ENCODE results near the gene HIC1.
A peak's percentile ranks its signal among the peaks of the same experiment; 100 is the strongest.

The HIC1 gene

GRCh38 chr17:2024572-2025219, 30.2 kb upstream of the HIC1 start:
- Histone ChIP-seq H3K4me1 (peaks cover 78% of the 10 kb centered on the region), H3K27me3 (peaks cover 25% of the 10 kb centered on the region; the same call in 1 of the 2 replicates), H3K9me3 (no peaks in the 10 kb centered on the region), H3K4me2 (peak overlapping the region; percentile 100), H3K4me3 (peak overlapping the region; percentile 79), H4K20me1 (peaks cover 17% of the 10 kb centered on the region), H3K27ac (peak overlapping the region; percentile 81), H3K36me3 (no peaks in the 10 kb centered on the region), H3K9ac (peak overlapping the region; percentile 86)
- TF ChIP-seq Cebpa-rat (IDR thresholded peaks at IDR 0.05) = no peak

- Histone ChIP-seq H3K36me3 (no peaks in the 10 kb centered on the region), H3K4me1 (peaks cover 74% of the 10 kb centered on the region), H3K4me3 (peak within 1 kb of the TSS; percentile 79), H4K20me1 (peaks cover 11% of the 10 kb centered on the region), H3K27me3 (peaks cover 25% of the 10 kb centered on the region; the same call in 1 of the 2 replicates), H3K9me3 (no peaks in the 10 kb centered on the region), H3K9ac (peak within 1 kb of the TSS; percentile 86), H3K27ac (peak within 1 kb of the TSS; percentile 81), H3K4me2 (peak within 1 kb of the TSS; percentile 100)
- no peak for TF ChIP-seq Cebpa-rat (IDR thresholded peaks at IDR 0.05)
These were observed 29.7 kb upstream of the HIC1 start, which contains the start of gene RTN4RL1 for GRCh38 chr17:2025220-2025621. RTN4RL1 (minus strand) TSS chr17:2025334; CDS start chr17:2024865, 469 bp downstream.

GRCh38 chr17:2025622-2026309, 29.1 kb upstream of the HIC1 start:
- Histone ChIP-seq H4K20me1 (peaks cover 7% of the 10 kb centered on the region), H3K4me2 (peak overlapping the region; percentile 100), H3K36me3 (no peaks in the 10 kb centered on the region), H3K27me3 (peaks cover 25% of the 10 kb centered on the region; the same call in 1 of the 2 replicates), H3K4me3 (peak overlapping the region; percentile 79), H3K27ac (peak overlapping the region; percentile 53; the same call in 1 of the 2 replicates), H3K9me3 (no peaks in the 10 kb centered on the region), H3K9ac (peak overlapping the region; percentile 73), H3K4me1 (peaks cover 69% of the 10 kb centered on the region)
- TF ChIP-seq Cebpa-rat (IDR thresholded peaks at IDR 0.05) = no peak

GRCh38 chr17:2027528-2028233, 27.2 kb upstream of the HIC1 start:
- Histone ChIP-seq H3K4me2 (peak overlapping the region; percentile 98), H3K27me3 (peaks cover 25% of the 10 kb centered on the region; the same call in 1 of the 2 replicates)
- TF ChIP-seq Cebpa-rat (IDR thresholded peaks at IDR 0.05) = no peak

GRCh38 chr17:2028234-2028614, 26.7 kb upstream of the HIC1 start:
- Histone ChIP-seq H3K9me3 (no peaks in the 10 kb centered on the region), H3K27ac (no peak overlapping the region), H3K36me3 (no peaks in the 10 kb centered on the region), H4K20me1 (peaks cover 24% of the 10 kb centered on the region; the same call in 1 of the 2 replicates), H3K27me3 (peaks cover 25% of the 10 kb centered on the region; the same call in 1 of the 2 replicates), H3K4me2 (peak overlapping the region; percentile 98), H3K4me1 (peaks cover 69% of the 10 kb centered on the region), H3K4me3 (no peak overlapping the region), H3K9ac (peak overlapping the region; percentile 25)
- TF ChIP-seq Cebpa-rat (IDR thresholded peaks at IDR 0.05) = no peak

More at GRCh38 chr17:2027528-2028233, 27.2 kb upstream of the HIC1 start:
- Histone ChIP-seq H3K4me1 (peaks cover 69% of the 10 kb centered on the region), H3K9me3 (no peaks in the 10 kb centered on the region), H3K4me3 (no peak overlapping the region), H4K20me1 (peaks cover 20% of the 10 kb centered on the region; the same call in 1 of the 2 replicates), H3K27ac (no peak overlapping the region), H3K9ac (peak overlapping the region; percentile 25), H3K36me3 (no peaks in the 10 kb centered on the region)

- Histone ChIP-seq H3K9ac (0 out of 2 replicates have a peak overlapping the region, but pooled peaks have one; percentile 25), H3K4me1 (peaks cover 71% of the 10 kb centered on the region), H3K27me3 (peaks cover 25% of the 10 kb centered on the region; the same call in 1 of the 2 replicates), H3K4me3 (peak overlapping the region; percentile 93; the same call in 1 of the 2 replicates), H3K36me3 (no peaks in the 10 kb centered on the region), H3K4me2 (peak overlapping the region; percentile 98), H3K27ac (no peak overlapping the region), H3K9me3 (no peaks in the 10 kb centered on the region), H4K20me1 (peaks cover 28% of the 10 kb centered on the region; the same call in 1 of the 2 replicates)
- TF ChIP-seq Cebpa-rat (IDR thresholded peaks at IDR 0.05) = no peak
These were observed 26.2 kb upstream of the HIC1 start for GRCh38 chr17:2028737-2029136.

- H3K4me3 ChIP-seq = peak within 1 kb of the TSS; percentile 93
- peaks cover 28% of the 10 kb centered on the region; the same call in 1 of the 2 replicates for H4K20me1 ChIP-seq
- H3K9me3 ChIP-seq = no peaks in the 10 kb centered on the region
- peak within 1 kb of the TSS; percentile 85 for H3K27ac ChIP-seq
- H3K27me3 ChIP-seq = peaks cover 15% of the 10 kb centered on the region; the same call in 1 of the 2 replicates
- peak within 1 kb of the TSS; percentile 98 for H3K4me2 ChIP-seq
- no peak for TF ChIP-seq Cebpa-rat (IDR thresholded peaks at IDR 0.05)
- peaks cover 74% of the 10 kb centered on the region for H3K4me1 ChIP-seq
- peak within 1 kb of the TSS; percentile 87 for H3K9ac ChIP-seq
- H3K36me3 ChIP-seq = no peaks in the 10 kb centered on the region
These were observed 24.8 kb upstream of the HIC1 start, which contains the start of gene DPH1 for GRCh38 chr17:2029911-2030778. DPH1 (plus strand) TSS chr17:2030153; CDS start chr17:2030170, 17 bp downstream.

- no peak for TF ChIP-seq Cebpa-rat (IDR thresholded peaks at IDR 0.05)
- Histone ChIP-seq H4K20me1 (peaks cover 31% of the 10 kb centered on the region; the same call in 1 of the 2 replicates), H3K9me3 (no peaks in the 10 kb centered on the region), H3K4me2 (peak overlapping the region; percentile 98), H3K4me1 (peaks cover 71% of the 10 kb centered on the region), H3K4me3 (peak overlapping the region; percentile 93), H3K27ac (peak overlapping the region; percentile 45), H3K9ac (peak overlapping the region; percentile 87), H3K36me3 (peaks cover 3% of the 10 kb centered on the region; the same call in 1 of the 2 replicates), H3K27me3 (peaks cover 11% of the 10 kb centered on the region; the same call in 1 of the 2 replicates)
These were observed 24.1 kb upstream of the HIC1 start for GRCh38 chr17:2030779-2031163.
